Omental fat pad (tissue), 4 donors: Measurements from ENCODE around the gene AGBL4. TPM values are rescaled to one million over a fixed set of nuclear protein-coding genes. Genes with fewer than 3 reads are reported as not detected.

Experiments
- ATAC-seq: fragments of 150-250 bp; one replicate; pipeline ENCODE4 v1.9.1; 2016; ENCODE audit warnings: mild to moderate bottlenecking, moderate library complexity; ENCODE audit not compliant: low FRiP score
- DNase-seq: peaks from one replicate; pipeline ENCODE4 v3.0.0-alpha.2; 2019; ENCODE audit warnings: low spot score
- CTCF ChIP-seq, 3 donors: fragments of 450-650 bp; IDR thresholded peaks; one replicate each; pipeline ENCODE4 v1.5.1; 2016 to 2017; ENCODE audit warnings: antibody characterized with exemption in 3 of 3, mild to moderate bottlenecking in 3 of 3, moderate library complexity in 2 of 3
- total RNA-seq, 4 donors: library from RNA; depleted of rRNA; stranded (reverse); fragments of >200 nt; gene quantifications; one replicate each; pipeline ENCODE4 v1.1.0, GENCODE V29; 2016

AGBL4 gene
- total RNA-seq, 4 donors from 2014 or later: 0.31 to 1.1 (median 0.50) TPM

- TF ChIP-seq CTCF (IDR thresholded peaks at IDR 0.05): no peak
- ATAC-seq (no peak), DNase-seq (no peak)
Observed at GRCh38 chr1:48718705-48719104, 1305.0 kb downstream of the AGBL4 start.

- TF ChIP-seq CTCF (IDR thresholded peaks at IDR 0.05): no peak
- DNase-seq (no peak), ATAC-seq (no peak)
Observed at GRCh38 chr1:48718116-48718630, 1305.6 kb downstream of the AGBL4 start.

GRCh38 chr1:48717082-48717481 lies 1306.7 kb downstream of the AGBL4 start:
- no peak for TF ChIP-seq CTCF (IDR thresholded peaks at IDR 0.05)
- ATAC-seq (no peak), DNase-seq (no peak)

GRCh38 chr1:48715921-48716320 lies 1307.8 kb downstream of the AGBL4 start:
- ATAC-seq (no peak), DNase-seq (no peak)
- TF ChIP-seq CTCF (IDR thresholded peaks at IDR 0.05): no peak

GRCh38 chr1:48710915-48711314 lies 1312.8 kb downstream of the AGBL4 start:
- DNase-seq: no peak
- ATAC-seq: no peak
- TF ChIP-seq CTCF (IDR thresholded peaks at IDR 0.05): no peak

- no peak for DNase-seq
- no peak for TF ChIP-seq CTCF (IDR thresholded peaks at IDR 0.05)
- no peak for ATAC-seq
Observed at GRCh38 chr1:48710318-48710717, 1313.4 kb downstream of the AGBL4 start.

- no peak for DNase-seq
- no peak for TF ChIP-seq CTCF (IDR thresholded peaks at IDR 0.05)
- no peak for ATAC-seq
Observed at GRCh38 chr1:48704736-48705135, 1319.0 kb downstream of the AGBL4 start.
